Heart right ventricle (tissue), 16 donors: ENCODE measurements around the gene PYGO1. TPM values are rescaled to one million over a fixed set of nuclear protein-coding genes. Genes with fewer than 3 reads are reported as not detected.

Source experiments
- ATAC-seq, 8 donors: fragments of 200-7000 bp; cut with Tn5 transposase; one replicate each; pipeline ENCODE4 v1.9.1; 2020; ENCODE audit warnings: mild to moderate bottlenecking in 8 of 8, moderate library complexity in 8 of 8, moderate number of reproducible peaks in 1 of 8
- DNase-seq, 2 donors: peaks; one replicate each; pipeline ENCODE4 v3.0.0-alpha.2; 2020
- H3K27ac ChIP-seq, 10 donors: fragments of 200-600 bp; sonication (generic) in 2 of 10; one replicate each; pipeline versions ENCODE4 v1.5.0 to v1.8.0; 2020 to 2022; ENCODE audit warnings: mild to moderate bottlenecking in 3 of 10
- H3K27me3 ChIP-seq, 7 donors: fragments of 200-600 bp; one replicate each; pipeline ENCODE4 v1.8.0; 2021 to 2022; ENCODE audit warnings: mild to moderate bottlenecking in 2 of 7
- H3K36me3 ChIP-seq, 9 donors: fragments of 200-600 bp; sonication (generic) in 1 of 9; one replicate each; pipeline versions ENCODE4 v1.5.0 to v1.8.0; 2020 to 2022; ENCODE audit warnings: mild to moderate bottlenecking in 2 of 9
- H3K4me1 ChIP-seq, 9 donors: fragments of 200-600 bp; sonication (generic) in 1 of 9; one replicate each; pipeline versions ENCODE4 v1.5.0 to v1.8.0; 2020 to 2022; ENCODE audit warnings: mild to moderate bottlenecking in 4 of 9
- H3K4me3 ChIP-seq, 10 donors: fragments of 200-600 bp; sonication (generic) in 2 of 10; one replicate each; pipeline versions ENCODE4 v1.5.0 to v1.8.0; 2020 to 2022; ENCODE audit warnings: mild to moderate bottlenecking in 7 of 10, moderate library complexity in 2 of 10
- H3K9me3 ChIP-seq, 11 donors: fragments of 200-600 bp in 10 of 11; sonication (generic) in 2 of 11; one replicate each; pipeline versions ENCODE4 v1.5.0 to v1.8.0; 2013 to 2022; ENCODE audit warnings: mild to moderate bottlenecking in 2 of 11, control low read depth in 1 of 11, moderate library complexity in 1 of 11
- WGBS, 2 donors: extraction: QIAGEN DNeasy Blood & Tissue Kit; methylation state at CpG; one replicate each; pipeline ENCODE4 v1.1.7; 2013; ENCODE audit warnings: inconsistent platforms in 1 of 2; 5-methylcytosine and 5-hydroxymethylcytosine counted together
- intact Hi-C, 10 donors: fragments of 100-400 bp; cut with DNase I; formaldehyde crosslinking; loops; one replicate each; pipeline versions ENCODE4 v1.11.1 to v1.14.2; 2022
- polyA plus RNA-seq, 2 donors: library from polyadenylated mRNA; stranded (reverse); fragments of 200-250 nt; gene quantifications; one replicate each; pipeline ENCODE4 v1.2.3, GENCODE V29; 2013
- total RNA-seq, 10 donors: library from RNA; stranded (reverse); fragmentation: NEBNext Ultra II Directional in 3 of 10; extraction: Animal tissue kit (Norgen Biotek cat#: 25700) in 3 of 10; gene quantifications; one replicate each; pipeline versions ENCODE4 v1.2.1 to v1.2.4, GENCODE V29; 2021 to 2023
- TF ChIP-seq, protein P1 (sequence below), 9 donors: fragments of 200-600 bp; sonication (generic) in 2 of 9; IDR thresholded peaks; one replicate each; pipeline versions ENCODE4 v1.5.0 to v1.8.0; 2021 to 2022; ENCODE audit warnings: antibody characterized with exemption in 9 of 9, mild to moderate bottlenecking in 5 of 9, moderate library complexity in 1 of 9
- donor health status: Arrhythmogenic right ventricular cardiomyopathy.
- donor health status: ischemic (EF 13 %, LVEDD 7.1; RV severe dilation, severe dysfunction).
- donor health status: healthy with polysubstance abuse.
- donor health status: DM: no; HTN: yes; CAD: no.
- donor health status: DM: no; HTN: no; CAD: no.
- donor health status: ischemic (EF 25% LVEDD 6.9; RV normal size, moderate dysfunction).
- donor health status: ischemic (EF 25% LVEDD 5.7; RV mildly dilated, moderate dysfunction).
- donor health status: healthy.
- donor health status: DM: yes; HTN: yes; CAD: no.
- donor health status: Ischemic cardiomyopathy.
- donor health status: ischemic (EF 35%, LVEDD 5.7; RV mildly dilated, moderate dysfunction).
- donor health status: nonischemic (EF 11% LVEDD 7.7; RV severe dilation, severe dysfunction).
- donor health status: DM: yes; HTN: yes; CAD: no.
- donor health status: PGD.
- donor health status: ischemic (EF 29% LVEDD 5.4; RV normal size, mild dysfunction).
- donor health status: nonischemic (EF 23%, LVEDD 6.1; RV moderate dilation, normal function).

Gene PYGO1
- total and polyA plus RNA-seq, 12 donors, result 0.81 to 9.5 (median 4.2) TPM

DNA sequence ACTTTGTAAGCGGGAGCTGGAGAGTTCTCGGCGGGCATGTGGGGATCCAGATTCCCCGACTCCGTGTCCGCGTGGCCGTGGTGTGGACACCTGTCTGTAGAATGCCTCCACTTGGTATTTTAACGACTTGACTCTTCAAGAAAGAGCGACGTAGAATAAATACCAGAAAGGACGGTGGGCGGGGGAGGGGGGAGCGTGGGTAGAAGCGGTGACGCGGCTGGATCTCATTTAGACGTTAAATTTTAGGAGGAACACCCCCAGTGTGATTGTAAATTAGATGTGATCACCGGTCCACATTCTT lies 620 bp upstream of the PYGO1 start:
- DNase-seq, result peak in 1 of 2 donors; percentile 8
- Histone ChIP-seq H3K9me3 (no peaks in the 10 kb centered on the region), H3K27me3 (peaks cover 0 to 73% (median 34%) of the 10 kb centered on the region in 7 donors), H3K4me1 (peaks cover 0 to 11% (median 3%) of the 10 kb centered on the region in 9 donors), H3K27ac (peak overlapping the region in 6 of 10 donors; percentile 38 to 72 (median 49)), H3K36me3 (no peaks in the 10 kb centered on the region), H3K4me3 (peak overlapping the region in 9 of 10 donors; percentile 48 to 70 (median 64))
- intact Hi-C loops, result no loop called here
- 3 to 5% methylated on average over 19 of the region's 19 CpGs for WGBS, 2 donors
- ATAC-seq, result no peak
- TF ChIP-seq, protein P1, sequence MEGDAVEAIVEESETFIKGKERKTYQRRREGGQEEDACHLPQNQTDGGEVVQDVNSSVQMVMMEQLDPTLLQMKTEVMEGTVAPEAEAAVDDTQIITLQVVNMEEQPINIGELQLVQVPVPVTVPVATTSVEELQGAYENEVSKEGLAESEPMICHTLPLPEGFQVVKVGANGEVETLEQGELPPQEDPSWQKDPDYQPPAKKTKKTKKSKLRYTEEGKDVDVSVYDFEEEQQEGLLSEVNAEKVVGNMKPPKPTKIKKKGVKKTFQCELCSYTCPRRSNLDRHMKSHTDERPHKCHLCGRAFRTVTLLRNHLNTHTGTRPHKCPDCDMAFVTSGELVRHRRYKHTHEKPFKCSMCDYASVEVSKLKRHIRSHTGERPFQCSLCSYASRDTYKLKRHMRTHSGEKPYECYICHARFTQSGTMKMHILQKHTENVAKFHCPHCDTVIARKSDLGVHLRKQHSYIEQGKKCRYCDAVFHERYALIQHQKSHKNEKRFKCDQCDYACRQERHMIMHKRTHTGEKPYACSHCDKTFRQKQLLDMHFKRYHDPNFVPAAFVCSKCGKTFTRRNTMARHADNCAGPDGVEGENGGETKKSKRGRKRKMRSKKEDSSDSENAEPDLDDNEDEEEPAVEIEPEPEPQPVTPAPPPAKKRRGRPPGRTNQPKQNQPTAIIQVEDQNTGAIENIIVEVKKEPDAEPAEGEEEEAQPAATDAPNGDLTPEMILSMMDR (IDR thresholded peaks at IDR 0.05), result no peak

GRCh38 chr15:55587321-55588069 lies 650 bp downstream of the PYGO1 start:
- no peaks in the 10 kb centered on the region for H3K9me3 ChIP-seq
- no peaks in the 10 kb centered on the region for H3K36me3 ChIP-seq
- intact Hi-C loops, result no loop called here
- WGBS, 2 donors, result 4 to 5% methylated on average over 62 to 65 of the region's 65 CpGs
- ATAC-seq (peak; percentile 11 to 62 (median 48)), DNase-seq (peak in 1 of 2 donors; percentile 5)
- TF ChIP-seq, protein P1 (IDR thresholded peaks at IDR 0.05), result no peak
- peak overlapping the region; percentile 43 to 70 (median 65) for H3K4me3 ChIP-seq
- peaks cover 0 to 11% (median 3%) of the 10 kb centered on the region in 9 donors for H3K4me1 ChIP-seq
- H3K27me3 ChIP-seq, result peaks cover 0 to 81% (median 38%) of the 10 kb centered on the region in 7 donors
- peak overlapping the region in 4 of 10 donors; percentile 33 to 75 (median 48) for H3K27ac ChIP-seq

- peaks cover 0 to 81% (median 38%) of the 10 kb centered on the region in 7 donors for H3K27me3 ChIP-seq
- no peak overlapping the region for H3K27ac ChIP-seq
- TF ChIP-seq, protein P1 (IDR thresholded peaks at IDR 0.05), result no peak
- ATAC-seq (no peak), DNase-seq (no peak)
- intact Hi-C loops, result no loop called here
- H3K36me3 ChIP-seq, result no peaks in the 10 kb centered on the region
- H3K4me3 ChIP-seq, result peak overlapping the region in 8 of 10 donors; percentile 60 to 70 (median 66)
- H3K4me1 ChIP-seq, result peaks cover 0 to 11% (median 3%) of the 10 kb centered on the region in 9 donors
- 79 to 86% methylated on average over 3 of the region's 3 CpGs for WGBS, 2 donors
- no peaks in the 10 kb centered on the region for H3K9me3 ChIP-seq
Measured at GRCh38 chr15:55586808-55587207, 1.3 kb downstream of the PYGO1 start.

DNA sequence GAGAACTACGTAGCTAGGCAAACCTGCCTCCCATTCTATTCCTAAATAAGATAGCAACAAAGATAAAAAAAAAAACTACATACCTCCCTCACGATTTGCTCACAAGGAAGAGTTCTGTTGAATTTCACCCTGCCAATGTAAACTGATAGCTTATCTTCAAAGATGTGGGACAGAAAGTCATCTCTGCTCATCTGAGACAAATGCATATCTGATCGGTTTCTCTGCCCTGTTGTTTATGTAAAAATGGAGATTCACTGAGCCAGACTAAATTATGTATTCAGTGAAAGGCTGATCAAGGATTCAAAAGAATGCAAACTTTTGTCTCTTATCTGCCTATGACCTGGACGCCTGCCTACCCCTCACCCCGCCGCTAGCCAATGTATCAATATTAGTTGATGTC lies 11.2 kb downstream of the PYGO1 start:
- no peaks in the 10 kb centered on the region for H3K36me3 ChIP-seq
- DNase-seq, result no peak
- TF ChIP-seq, protein P1 (IDR thresholded peaks at IDR 0.05), result no peak
- 80 to 82% methylated on average over 6 of the region's 6 CpGs for WGBS, 2 donors
- ATAC-seq, result no peak
- intact Hi-C loops, result no loop called here
- H3K27ac ChIP-seq, result no peak overlapping the region
- no peak overlapping the region for H3K4me3 ChIP-seq
- peaks cover 0 to 12% (median 0%) of the 10 kb centered on the region in 7 donors for H3K27me3 ChIP-seq
- H3K4me1 ChIP-seq, result no peaks in the 10 kb centered on the region
- H3K9me3 ChIP-seq, result no peaks in the 10 kb centered on the region
